K562 (cell line): ENCODE data around the gene PPIA. TPM values are rescaled to one million over a fixed set of nuclear protein-coding genes. Genes with fewer than 3 reads are reported as not detected.
A peak's percentile ranks its signal among the peaks of the same experiment; 100 is the strongest.

Experiments
- AFF1 ChIP-seq, 2 experiments: fragments of 450-650 bp; IDR thresholded peaks; 2 replicates each; pipeline ENCODE4 v1.6.1; 2018; ENCODE audit warnings: mild to moderate bottlenecking in 2 of 2, low read depth in 1 of 2; ENCODE audit not compliant: partially characterized antibody in 2 of 2
- ATF7 ChIP-seq: fragments of 450-650 bp; IDR thresholded peaks from 2 replicates; pipeline ENCODE4 v1.7.1; 2014; ENCODE audit warnings: mild to moderate bottlenecking, moderate library complexity
- CEBPG ChIP-seq, 3 experiments: fragments of 200-800 bp in 1 of 3; sonication (Bioruptor generic) in 1 of 3; sonication (generic) in 1 of 3; formaldehyde crosslinking in 1 of 3; IDR thresholded peaks in 2 of 3; conservative IDR thresholded peaks in 1 of 3; 2 replicates each; pipeline versions ENCODE4 v1.6.1 to v1.8.0; 2016 to 2022; ENCODE audit warnings: missing compliant biosample characterization in 2 of 3, missing genetic modification characterization in 2 of 3, mild to moderate bottlenecking in 1 of 3, missing genetic modification reagents in 1 of 3
- CEBPZ ChIP-seq: fragments of 150-350 bp; IDR thresholded peaks from 2 replicates; pipeline ENCODE4 v1.6.1; 2014; ENCODE audit warnings: low read depth, mild to moderate bottlenecking, low read length, borderline replicate concordance
- CHD2 ChIP-seq: IDR thresholded peaks from 2 replicates; pipeline ENCODE4 v1.6.1; 2011; ENCODE audit warnings: low read depth, low read length
- CREM ChIP-seq: IDR thresholded peaks from 2 replicates; pipeline ENCODE4 v1.6.1; 2014; ENCODE audit warnings: antibody characterized with exemption, low read depth
- E2F6 ChIP-seq, 2 experiments: IDR thresholded peaks; 2 replicates each; pipeline ENCODE4 v1.6.1; 2011; ENCODE audit warnings: borderline replicate concordance in 1 of 2, control low read depth in 1 of 2, low read depth in 1 of 2, low read length in 1 of 2, mild to moderate bottlenecking in 1 of 2, mixed read lengths in 1 of 2, moderate library complexity in 1 of 2; ENCODE audit not compliant: insufficient read depth in 1 of 2, insufficient read length in 1 of 2, poor library complexity in 1 of 2, severe bottlenecking in 1 of 2; ENCODE audit errors: extremely low read depth in 1 of 2
- ETV5 ChIP-seq: sonication (generic); formaldehyde crosslinking; IDR thresholded peaks from 2 replicates; pipeline ENCODE4 v1.4.0; 2020; ENCODE audit warnings: low read depth, mild to moderate bottlenecking, missing genetic modification reagents
- FOS ChIP-seq: IDR thresholded peaks from 3 replicates; pipeline ENCODE4 v1.6.1; 2011; ENCODE audit not compliant: insufficient read length; ENCODE audit errors: extremely low read depth
- FOXM1 ChIP-seq, 2 experiments: fragments of 450-650 bp in 1 of 2; sonication (generic) in 1 of 2; formaldehyde crosslinking in 1 of 2; IDR thresholded peaks; 2 replicates each; pipeline versions ENCODE4 v1.6.1 to v1.9.0; 2017 to 2022; ENCODE audit warnings: low read depth in 2 of 2, mild to moderate bottlenecking in 2 of 2, missing genetic modification reagents in 1 of 2, moderate library complexity in 1 of 2
- GABPA ChIP-seq: fragments of 200-800 bp; sonication (Bioruptor generic); conservative IDR thresholded peaks from 2 replicates; pipeline ENCODE4 v1.6.1; 2016; ENCODE audit warnings: low read depth, missing genetic modification characterization, missing compliant biosample characterization
- NFIC ChIP-seq: fragments of 450-650 bp; IDR thresholded peaks from 2 replicates; pipeline ENCODE4 v1.6.1; 2017; ENCODE audit warnings: mild to moderate bottlenecking, inconsistent platforms
- VEZF1 ChIP-seq: fragments of 200-800 bp; sonication (Bioruptor generic); IDR thresholded peaks from 2 replicates; pipeline ENCODE4 v1.6.1; 2017; ENCODE audit warnings: missing genetic modification characterization, missing compliant biosample characterization
- ZBED1 ChIP-seq: IDR thresholded peaks from 2 replicates; pipeline ENCODE4 v1.6.1; 2014
- ZNF584 ChIP-seq: fragments of 200-800 bp; sonication (Bioruptor generic); IDR thresholded peaks from 2 replicates; pipeline ENCODE4 v1.6.1; 2016; ENCODE audit warnings: low read depth, mild to moderate bottlenecking, missing genetic modification characterization, missing compliant biosample characterization
- polyA plus RNA-seq, 8 experiments: library from polyadenylated mRNA; depleted of rRNA in 4 of 8; stranded (reverse) in 5 of 8; unstranded in 3 of 8; fragments of >200 nt; fragmentation: Nextera tagmentation in 2 of 8; fragmentation: Illumina TruSeq in 1 of 8; extraction: Ambion mirVana in 2 of 8; extraction: Trizol in 1 of 8; gene quantifications; 2 replicates each; pipeline versions ENCODE4 v1.2.1 to v1.2.3, GENCODE V29; 2011 to 2014; ENCODE audit warnings: inconsistent platforms in 1 of 8, missing spikeins in 1 of 8
- total RNA-seq, 7 experiments: library from RNA; depleted of rRNA in 6 of 7; stranded (reverse); fragments of >200 nt in 6 of 7; fragmentation: Illumina TruSeq in 2 of 7; extraction: Trizol in 2 of 7; gene quantifications; 2 replicates each; pipeline versions ENCODE4 v1.2.1 to v1.2.3, GENCODE V29; 2011 to 2021; ENCODE audit warnings: low replicate concordance in 1 of 7

PPIA gene
- total and polyA plus RNA-seq, 9 of the 15 experiments (the other 6 are each of a cell fraction or from before 2014, with no cell fraction given) = 2,583 to 7,504 (median 3,973) TPM

GRCh38 chr7:44847920-44848634 lies 51.6 kb downstream of the PPIA start, which contains the start of gene H2AZ2 (continued):
- TF ChIP-seq AFF1 (IDR thresholded peaks at IDR 0.05; ENCODE audit: low read depth in 1 of 2, partially characterized antibody in 2 of 2) (peak in 1 of 2 experiments; percentile 73), CEBPG (CRISPR knock-in tag; IDR thresholded peaks at IDR 0.05) (peak; percentile 92), CEBPG (tag; conservative IDR thresholded peaks at IDR 0.05 in 1 of 2, IDR thresholded peaks at IDR 0.05 in 1 of 2) (peak; percentile 74; a peak in 3 of 4 replicates), VEZF1 (CRISPR knock-in tag) (peak; percentile 80), FOXM1 (IDR thresholded peaks at IDR 0.05; ENCODE audit: low read depth) (peak; percentile 96), FOXM1 (CRISPR knock-in tag; IDR thresholded peaks at IDR 0.05; ENCODE audit: low read depth) (no peak), ATF7 (peak; percentile 89), NFIC (peak; percentile 40), ETV5 (CRISPR knock-in tag) (no peak), ZNF584 (0 out of 2 replicates have a peak, but pooled peaks have one; percentile 8), ZBED1 (0 out of 2 replicates have a peak, but pooled peaks have one; percentile 60), GABPA (tag) (peak; percentile 34; the same call in 1 of the 2 replicates), CEBPZ (peak; percentile 99), FOS (peak; percentile 99), CHD2 (peak; percentile 93), E2F6 (IDR thresholded peaks at IDR 0.05; ENCODE audit: borderline replicate concordance in 1 of 2, extremely low read depth in 1 of 2, insufficient read depth in 1 of 2, insufficient read length in 1 of 2, low read depth in 1 of 2, low read length in 1 of 2, poor library complexity in 1 of 2, severe bottlenecking in 1 of 2) (peak; percentile 93 to 98), CREM (peak; percentile 90)
